ELR (cell line): Measurements from ENCODE around the gene CTDSPL.
A peak's percentile ranks its signal among the peaks of the same experiment; 100 is the strongest.

ENCODE experiments used
- DNase-seq: peaks from one replicate; pipeline ENCODE4 v3.0.0-alpha.2; 2015; ENCODE audit warnings: low read depth

The CTDSPL gene

DNA sequence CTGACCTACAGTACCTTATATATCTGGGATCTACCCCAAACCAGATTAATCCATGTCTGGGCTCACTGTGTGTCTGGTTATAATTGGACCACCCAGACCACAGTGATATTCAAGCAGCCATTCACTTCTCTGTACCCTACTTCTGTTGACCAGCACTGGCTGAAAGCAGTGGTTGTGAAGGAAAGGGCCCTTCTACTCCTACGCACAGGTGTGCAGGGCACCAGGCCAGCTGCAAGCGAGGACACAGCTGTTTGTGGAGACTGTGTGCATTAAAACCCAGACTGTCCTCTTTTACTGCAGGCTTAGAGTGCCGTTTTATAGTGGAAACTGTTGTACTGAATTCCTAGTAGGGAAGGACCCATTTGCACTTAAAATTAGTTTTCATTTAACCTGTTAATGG, 29.5 kb downstream of the CTDSPL start:
- DNase-seq = no peak

DNA sequence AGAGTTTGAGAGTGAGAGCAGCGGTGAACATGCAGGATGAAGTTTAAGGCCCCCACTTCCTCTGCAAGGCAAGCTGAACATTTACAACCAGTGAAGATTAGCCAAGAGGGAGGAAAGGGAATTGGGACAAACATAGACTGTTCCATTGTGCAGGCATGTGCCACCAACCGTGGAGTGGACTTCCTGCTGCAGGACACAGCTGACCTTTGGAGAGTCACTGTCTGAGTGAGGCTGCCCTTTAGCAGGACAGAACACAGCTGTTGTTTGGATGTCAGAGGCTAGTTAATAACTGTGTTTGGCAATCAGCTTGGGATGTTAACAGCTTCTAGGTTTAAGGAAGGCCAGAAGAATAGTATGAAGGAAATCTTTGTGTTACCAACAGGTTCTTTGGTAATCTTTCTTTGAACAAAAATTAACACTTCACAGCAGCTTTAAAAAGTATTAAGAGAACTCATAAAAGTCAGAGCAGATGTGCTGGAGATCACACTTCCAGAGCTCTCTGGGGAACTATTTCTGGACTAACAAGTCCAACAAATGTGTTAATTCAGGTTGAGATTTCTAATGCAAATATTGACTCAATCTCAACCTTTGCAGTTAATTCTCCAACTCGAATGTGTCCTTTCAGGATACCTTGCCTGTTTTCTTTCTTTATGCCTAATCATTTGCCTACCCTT, 31.4 kb downstream of the CTDSPL start:
- no peak for DNase-seq

DNA sequence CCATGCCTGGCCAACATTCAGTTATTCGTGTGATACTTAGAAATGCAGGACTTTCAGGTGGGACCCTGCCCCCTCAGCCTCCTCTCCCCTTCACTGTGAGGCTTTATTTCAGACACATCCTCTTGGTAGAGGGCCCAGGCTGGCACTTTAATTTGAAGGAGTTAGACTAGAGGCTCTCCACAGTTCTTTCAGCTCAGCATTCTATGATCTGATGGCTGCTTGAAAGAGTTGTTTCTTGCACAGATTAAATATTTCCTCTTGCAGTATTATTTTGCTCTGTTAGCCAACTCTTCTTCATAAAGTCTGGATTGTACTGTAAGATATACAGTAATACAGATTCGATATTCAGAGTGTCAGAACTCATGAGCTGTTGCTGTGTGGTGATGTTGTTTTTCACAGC, 35.1 kb downstream of the CTDSPL start:
- no peak for DNase-seq

DNA sequence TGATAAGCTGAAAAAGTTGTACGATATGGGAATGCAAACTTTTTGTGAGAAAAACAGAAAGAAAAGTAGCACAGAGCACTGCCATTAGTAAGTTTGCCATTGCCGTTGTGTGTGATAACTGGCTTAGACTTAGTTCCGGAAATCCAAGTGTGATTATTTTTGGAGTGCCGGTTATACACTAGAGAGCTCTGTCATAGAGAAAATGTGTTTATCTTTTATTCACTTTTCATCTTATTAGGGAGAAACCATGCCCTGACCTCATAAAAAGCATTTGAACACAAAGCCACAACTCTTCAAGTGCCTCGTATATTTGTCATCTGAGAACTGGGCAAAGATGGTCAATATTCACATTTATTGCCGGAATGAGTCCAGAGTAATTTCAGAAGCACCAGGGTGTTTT, 36.1 kb downstream of the CTDSPL start:
- no peak for DNase-seq

DNA sequence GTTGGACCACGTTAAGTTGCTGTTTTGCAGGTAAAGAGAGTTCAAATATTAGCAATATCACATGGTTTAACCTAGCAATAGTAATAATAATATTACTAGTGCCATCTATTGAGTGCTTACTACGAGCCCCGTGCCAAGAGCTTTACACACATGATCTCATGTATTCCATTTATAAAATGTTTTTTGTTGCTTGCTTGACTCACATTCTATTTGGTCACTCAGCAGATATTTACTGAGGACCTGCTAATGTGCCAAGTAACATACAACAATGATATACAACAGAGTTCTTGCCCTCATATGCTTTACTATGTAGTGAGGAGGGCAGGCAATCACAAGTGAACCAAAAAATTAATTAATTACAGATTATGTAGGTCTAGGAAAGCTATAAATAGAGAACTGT, 36.7 kb downstream of the CTDSPL start:
- DNase-seq = no peak

DNA sequence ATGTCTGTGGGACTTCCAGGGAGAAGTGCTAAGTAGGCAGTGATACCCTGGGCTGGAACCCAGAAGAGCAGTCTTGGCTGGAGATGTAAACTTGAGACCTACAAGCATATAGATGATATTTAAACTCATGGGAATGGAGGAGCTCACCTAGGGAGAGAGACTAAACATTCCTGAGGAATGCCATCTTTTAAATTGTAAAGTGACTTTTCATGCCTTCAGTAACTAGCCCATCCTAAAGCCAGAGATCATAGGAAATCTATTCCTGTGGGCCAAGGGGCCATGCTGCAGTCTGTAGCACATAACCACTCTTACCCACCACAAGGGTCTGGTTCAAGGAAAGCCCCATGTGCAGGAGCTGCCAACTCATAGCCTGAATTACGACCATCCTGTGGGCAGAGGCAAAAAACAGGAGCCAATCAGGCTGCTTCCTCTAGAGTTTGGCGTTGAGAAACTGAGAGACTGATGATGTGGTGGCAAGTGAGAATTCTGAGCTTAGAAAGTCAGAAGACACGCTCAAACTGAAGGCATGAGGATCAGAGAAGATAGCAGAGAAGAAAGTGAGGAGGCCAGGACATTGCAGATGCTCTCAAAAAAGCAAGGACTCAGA, 37.5 kb downstream of the CTDSPL start:
- no peak for DNase-seq

DNA sequence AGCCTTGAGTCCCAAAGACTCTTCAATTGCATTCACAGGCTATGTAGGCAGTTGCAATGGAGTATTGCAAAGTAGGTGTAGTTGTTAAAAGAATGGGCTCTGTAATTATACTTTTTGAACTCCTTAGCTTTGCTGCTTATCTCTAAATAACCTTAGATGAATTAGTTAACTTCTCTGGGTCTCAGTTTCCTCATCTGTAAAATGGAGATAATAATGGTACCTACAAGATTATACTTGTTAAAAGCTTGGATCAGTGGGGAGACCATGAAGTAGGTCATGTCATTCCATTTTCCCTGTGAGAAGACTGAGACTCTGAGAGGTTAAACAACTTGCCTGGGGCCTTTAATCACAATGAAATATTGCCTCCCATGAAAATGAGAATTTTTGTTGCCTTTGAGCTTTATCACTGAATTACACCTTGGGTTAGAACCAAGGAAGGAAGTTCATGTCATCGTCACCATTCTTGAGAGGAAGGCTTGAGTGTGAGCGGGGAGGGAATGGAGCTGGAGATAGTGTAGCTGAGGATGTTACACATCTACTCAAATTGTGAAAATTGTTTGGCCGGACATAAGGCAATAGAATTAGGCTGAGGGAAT, 38.1 kb downstream of the CTDSPL start:
- DNase-seq = no peak

DNA sequence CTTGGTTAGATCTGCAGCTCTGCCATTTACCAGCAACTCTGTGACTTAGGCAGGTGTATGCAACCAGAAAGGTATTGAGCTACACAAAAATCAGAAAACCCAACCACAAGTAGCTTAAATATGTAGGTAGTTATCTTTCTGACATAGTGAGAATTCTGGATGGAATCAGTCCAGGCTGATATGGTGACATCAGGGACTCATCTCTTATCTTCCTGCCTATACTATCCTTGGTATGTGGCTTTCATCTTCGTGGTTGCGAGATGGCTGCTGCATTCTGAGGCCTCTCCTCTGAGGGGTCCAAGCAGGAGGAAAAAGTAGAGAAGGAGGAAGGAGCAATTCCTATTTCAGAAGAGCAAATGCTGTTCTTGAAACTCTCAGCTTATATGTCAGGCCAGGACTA, 40.0 kb downstream of the CTDSPL start:
- no peak for DNase-seq

DNA sequence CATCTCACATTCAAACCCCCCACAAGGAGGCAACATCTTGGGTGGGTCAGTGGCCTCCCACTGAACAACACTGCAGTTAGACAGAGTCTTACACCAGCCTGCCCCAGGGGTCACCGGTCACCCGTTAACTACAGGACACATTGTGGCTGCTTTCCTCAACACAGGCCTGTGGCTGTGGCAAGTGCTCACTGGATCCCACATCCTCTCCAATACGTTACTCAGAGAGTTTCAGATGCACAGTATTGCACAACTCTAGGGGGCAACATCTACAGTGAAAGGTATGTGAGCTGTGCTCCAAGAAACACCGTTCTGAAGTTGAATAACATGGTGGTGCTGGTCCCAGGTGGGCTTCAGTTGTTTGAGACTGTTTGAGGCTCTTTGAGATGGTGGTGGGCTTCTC, 41.0 kb downstream of the CTDSPL start:
- no peak for DNase-seq

DNA sequence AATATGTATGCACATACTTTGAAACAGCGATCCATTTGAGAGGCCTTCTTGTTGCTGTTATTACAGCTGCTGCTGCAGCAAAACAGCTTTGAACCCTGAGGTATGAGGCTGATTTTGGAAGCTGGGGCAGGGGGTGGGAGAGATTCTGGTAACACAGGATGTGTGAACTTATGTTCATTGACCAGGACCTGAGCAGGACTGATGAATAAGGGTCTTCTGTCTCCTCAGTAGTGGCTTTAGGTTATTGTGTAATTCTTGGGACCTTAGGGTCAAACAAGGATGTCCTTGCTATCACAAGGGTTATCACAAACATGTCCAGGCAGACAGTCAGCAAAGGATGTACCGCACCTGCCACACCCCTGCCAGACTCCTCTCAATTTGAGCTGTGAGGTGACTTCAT, 41.6 kb downstream of the CTDSPL start:
- no peak for DNase-seq

DNA sequence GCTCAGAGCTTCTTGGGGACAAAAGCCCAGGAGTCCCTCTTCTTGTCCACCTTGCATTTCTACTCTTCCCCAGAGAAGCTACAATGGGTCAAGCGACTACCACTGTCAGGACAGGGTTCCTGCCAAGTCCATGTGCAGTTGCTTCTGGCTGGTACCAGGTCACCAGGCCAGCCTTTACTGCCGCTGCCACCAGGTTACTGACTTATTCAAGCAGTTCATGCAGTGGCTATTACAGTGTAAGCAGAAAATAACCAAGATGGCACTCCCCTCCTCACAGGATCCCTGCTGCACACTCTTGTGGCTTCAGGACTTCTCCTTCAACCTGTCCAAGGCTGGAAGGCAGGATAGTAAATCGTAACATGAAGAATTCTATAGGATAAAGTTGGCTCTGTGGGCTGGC, 42.1 kb downstream of the CTDSPL start:
- DNase-seq = no peak

DNA sequence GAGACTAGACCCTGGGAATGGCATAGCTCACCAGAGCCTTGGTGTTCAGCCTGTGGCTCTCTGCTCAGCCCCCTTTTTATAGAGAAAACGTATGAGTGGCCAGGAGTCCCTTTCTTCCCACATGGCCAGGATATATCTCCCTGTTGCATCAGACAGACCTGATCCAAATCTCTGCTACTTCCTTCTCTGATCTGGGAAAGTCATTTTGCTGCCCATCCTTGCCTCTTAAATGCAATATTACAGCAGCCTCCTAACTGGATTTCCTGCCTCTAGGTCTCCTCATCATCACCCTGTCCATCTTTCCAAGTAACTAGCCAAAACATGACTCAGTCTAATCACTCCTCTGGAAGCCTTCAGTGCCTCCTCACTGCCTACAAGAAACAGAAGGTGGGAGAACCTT, 42.9 kb downstream of the CTDSPL start:
- DNase-seq = peak; percentile 28

DNA sequence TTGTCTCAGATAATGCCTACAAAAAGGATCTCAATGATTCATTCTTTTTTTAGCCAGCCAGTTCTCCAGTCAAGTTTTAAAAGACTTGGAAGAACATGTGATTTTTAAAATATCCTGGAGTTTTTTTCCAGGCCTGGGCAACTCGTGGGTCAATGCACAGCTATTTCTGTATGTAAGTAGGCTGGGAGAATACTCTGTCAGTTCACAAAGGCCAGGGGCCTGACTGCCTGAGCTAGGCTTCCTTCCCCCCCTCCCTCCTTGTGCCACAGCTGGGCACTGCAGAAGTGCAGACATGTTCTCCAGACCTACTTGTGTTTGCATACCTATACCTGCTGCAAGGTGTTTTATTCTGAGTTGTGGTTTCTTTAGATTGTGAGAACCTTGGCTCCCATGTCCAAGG, 43.7 kb downstream of the CTDSPL start:
- DNase-seq = no peak

DNA sequence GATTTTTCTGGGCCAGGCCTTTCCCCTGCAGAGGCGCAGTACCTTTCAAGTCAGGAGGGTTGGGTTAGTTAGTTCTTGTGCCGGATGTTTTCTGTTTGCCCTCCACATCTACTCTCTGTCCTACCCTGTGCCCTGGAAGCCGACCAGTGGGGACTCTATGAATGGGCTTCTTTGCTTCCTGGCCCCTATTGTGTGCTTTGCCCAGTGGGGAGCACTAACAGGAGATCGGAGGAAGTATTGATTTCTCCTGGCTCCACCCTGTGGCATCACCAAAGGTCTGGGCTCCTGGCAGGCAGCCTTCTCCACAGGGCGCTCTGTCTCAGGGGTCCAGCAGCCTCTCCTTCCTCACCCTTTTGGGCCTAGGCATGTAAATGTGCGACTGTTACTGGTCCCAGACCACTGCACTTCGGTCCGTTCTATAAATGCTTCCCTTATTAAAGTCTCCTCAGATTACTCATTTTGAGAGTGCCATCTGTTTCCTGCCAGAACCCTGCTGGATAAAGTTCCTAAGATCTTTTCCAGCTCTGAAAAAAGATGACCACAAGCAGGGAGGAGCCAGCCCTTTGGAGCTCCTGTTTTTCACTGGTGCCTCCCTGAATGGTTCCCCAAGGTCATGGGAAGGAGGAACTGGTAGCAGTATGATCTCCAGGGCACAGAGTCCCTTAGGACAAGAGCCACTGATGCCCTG, 44.5 kb downstream of the CTDSPL start:
- DNase-seq = peak; percentile 22

DNA sequence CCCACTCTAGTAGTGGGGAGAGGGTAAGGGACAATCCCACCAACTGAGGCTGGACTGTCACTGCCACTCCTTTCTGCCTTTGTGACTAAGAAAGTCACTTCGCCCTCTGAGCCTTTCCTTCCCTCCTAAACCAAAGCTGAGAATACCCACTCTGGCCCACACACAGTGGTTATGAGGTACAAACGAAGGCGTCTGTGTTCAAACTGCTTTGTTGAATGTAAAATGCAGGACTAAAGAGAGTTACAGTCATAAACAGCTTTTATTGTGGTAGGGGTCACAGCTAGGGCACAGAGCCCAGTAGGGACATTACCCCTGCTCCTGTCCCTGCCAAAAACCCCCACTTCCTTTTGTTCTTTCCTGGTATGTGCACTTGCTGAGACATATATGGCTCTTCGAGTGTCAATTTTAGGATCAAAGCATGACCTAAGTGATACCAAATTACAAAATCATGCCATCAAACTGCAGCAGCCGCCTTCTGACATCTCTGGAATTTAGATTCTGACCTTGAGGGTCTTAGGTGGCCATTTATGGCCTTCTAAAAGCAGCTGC, 45.1 kb downstream of the CTDSPL start:
- DNase-seq = no peak

DNA sequence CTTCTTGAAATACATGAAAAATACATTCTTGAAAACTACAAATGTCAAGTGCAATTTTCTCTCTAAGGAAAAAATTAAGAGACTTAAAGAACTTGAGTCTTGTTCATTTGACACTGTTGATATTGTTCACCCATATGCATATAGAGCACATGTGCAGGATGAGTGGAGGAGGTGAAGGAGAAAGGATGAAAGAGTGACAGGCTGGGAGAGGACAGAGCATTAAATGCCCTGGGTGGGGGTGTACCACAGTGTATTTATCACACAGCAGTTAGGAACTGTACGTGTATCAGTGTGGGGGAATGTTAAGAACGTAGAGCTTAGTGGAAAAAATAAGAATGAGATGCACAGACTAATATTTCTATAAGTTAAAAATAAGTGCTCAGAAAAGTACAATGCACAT, 45.7 kb downstream of the CTDSPL start:
- no peak for DNase-seq

DNA sequence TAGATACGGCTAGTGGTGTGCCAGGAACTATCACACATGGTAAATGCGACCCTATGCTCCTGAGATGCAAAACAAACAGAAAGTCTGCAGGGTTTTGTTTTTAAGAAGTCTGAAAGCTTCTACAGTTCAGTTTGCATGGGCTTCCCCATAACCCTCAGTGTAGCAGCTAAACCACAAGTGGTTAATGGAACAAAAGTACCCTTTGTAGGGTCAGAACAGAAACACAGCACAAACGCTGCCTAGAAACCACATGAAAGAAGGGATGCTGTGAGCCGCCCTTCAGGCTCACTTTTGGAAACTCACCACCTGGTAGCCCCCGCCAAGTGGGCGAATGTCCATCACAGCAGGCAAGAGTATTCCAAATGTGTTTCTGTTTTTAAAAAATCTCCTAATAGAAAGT, 46.2 kb downstream of the CTDSPL start:
- DNase-seq = no peak

DNA sequence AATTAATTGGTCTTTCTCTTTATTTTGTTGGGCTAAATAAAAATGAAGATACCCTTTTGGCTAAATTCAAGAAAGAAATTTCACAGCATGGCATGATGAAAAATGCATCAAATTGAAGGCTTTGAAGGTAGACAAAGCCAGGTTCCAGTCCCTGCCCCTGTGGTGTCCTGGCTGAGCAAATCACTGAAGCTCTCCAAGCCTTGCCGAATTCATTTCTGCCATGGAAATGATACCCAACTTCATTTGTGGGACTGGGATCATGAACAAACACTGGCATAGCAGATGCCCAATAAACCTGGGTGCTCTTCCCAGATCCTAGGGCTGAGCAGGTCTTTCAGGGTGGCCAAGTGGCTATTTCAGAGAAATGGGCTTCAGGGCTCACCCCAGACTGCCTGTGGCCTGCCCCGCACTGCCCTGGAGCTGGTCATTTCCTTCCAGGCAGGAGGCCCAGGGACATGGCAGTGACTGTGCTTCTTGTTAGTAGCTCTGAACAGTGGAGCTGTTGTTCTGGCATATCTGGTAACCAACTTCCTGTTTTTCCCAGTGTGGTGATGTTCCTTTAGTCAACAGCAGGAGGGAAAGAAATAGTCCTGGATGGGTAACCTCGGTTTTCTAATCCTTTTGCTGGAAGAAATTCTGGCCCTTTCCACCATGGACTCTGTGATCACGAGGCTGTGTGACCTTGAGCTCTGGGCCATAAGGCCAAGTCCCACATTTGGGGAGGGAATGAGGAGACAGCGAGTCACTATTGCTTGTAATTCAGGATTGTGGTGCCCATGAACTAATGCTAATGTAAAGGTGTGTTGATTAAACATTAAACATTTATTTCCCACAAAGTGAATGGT, 47.6 kb downstream of the CTDSPL start:
- DNase-seq = peak; percentile 38

DNA sequence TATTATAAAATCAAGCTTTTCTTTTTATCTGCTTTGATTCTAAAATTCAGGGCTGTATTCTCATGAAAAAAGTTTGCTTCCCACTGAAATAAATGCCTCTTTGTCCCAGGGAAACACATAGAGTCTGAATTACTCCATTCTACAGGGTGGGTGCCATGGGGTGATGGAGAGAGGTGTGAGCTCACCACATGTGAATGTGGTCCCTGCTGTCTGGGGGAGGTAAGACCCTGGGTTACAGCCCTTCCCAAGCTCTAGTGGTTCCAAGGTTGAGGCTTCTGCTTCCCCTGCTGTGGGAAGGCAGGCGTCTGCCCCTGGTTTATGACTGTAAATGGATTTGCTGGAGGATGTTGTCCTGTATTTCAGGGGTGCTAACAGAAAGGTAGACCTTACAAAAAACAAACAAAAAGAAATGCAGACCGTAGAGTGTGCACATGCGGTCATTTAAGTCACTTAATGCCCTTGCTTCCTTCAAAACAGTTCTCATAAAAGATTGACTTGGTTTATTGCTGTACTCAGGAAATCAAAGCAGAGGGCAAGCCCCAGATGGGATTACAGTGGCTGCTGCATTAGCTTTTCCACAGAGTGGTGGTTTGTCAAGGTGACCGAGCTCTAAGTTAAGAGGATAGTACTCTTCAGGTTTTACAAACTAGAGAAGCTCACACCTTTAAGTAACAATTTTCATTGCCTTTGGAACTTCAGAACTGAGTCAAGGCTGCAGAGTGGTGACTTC, 49.2 kb downstream of the CTDSPL start:
- DNase-seq = no peak

DNA sequence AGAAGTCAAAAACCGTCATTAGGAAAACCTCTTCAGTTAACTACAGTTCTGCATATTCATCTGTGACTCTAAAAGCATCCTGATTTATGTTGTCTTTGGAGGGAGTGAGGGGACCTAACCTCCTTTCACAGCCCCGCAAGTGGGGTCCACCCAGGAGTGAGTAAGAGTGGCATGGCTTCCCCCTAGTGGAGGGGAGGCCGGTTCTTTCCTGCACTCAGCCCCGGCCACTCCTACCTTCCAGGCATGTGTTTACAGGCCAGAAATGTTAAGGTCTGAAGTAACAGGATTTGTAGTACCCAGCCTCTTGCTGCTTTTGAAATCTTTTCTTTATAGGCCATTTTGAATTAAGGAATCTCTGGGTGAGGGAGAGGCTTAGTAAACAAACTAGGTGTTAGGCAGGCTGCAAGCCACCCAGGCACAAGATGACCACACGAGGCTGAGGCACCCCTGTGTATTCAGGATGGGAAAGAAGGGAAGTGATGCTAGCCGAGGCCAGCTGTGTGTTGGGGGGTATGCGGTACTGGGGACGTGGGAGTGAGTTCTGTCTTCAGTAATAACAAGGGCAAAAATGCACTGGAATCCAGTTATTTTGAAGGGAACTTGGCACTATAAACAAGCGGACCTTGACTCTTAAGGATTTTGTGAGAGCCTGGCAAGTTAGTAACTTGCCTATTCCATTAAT, 50.5 kb downstream of the CTDSPL start:
- no peak for DNase-seq

DNA sequence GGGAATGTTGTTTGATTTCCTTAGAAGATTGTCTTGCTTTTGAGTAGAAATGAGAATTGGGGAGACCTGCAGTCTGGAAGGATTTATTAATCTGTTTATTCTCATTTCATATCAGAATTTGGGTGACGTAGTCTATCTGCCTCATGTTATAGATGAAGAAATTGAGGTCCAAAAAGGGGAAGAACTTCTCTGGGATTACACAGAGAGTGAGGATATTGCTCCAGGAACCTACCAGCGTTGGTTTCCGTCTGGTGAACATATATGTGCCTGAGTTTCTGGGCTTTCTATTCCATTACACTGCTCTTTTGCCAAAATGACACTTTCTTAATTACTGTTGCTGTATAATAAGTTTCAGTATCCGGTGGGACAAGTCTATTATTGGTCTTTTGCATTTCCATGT, 51.8 kb downstream of the CTDSPL start:
- no peak for DNase-seq
